GM18909 (cell line): ENCODE data around the gene NGEF.
"Not testable (repeated sequence)": the region's sequence is repeated elsewhere in the genome, so short reads cannot be mapped to it uniquely, and the experiment has no call there.

Experiments
- ATAC-seq: cut with Tn5 transposase; IDR thresholded peaks from one replicate; pipeline ENCODE4 v1.9.1; 2021; ENCODE audit warnings: mild to moderate bottlenecking; ENCODE audit not compliant: unreplicated experiment, poor library complexity

Gene NGEF

GRCh38 chr2:232859385-232859916 is 153.6 kb downstream of the NGEF start:
- no peak for ATAC-seq

- ATAC-seq: no peak
Measured at GRCh38 chr2:232857158-232857563, 155.9 kb downstream of the NGEF start.

GRCh38 chr2:232854082-232854481 is 159.0 kb downstream of the NGEF start:
- no peak for ATAC-seq

GRCh38 chr2:232852676-232853075 is 160.4 kb downstream of the NGEF start:
- ATAC-seq: no peak

- ATAC-seq: not testable (repeated sequence)
Measured at GRCh38 chr2:232852081-232852480, 161.0 kb downstream of the NGEF start.

GRCh38 chr2:232850039-232850438 is 163.0 kb downstream of the NGEF start:
- ATAC-seq: no peak

- ATAC-seq: no peak
Measured at GRCh38 chr2:232846055-232846454, 167.0 kb downstream of the NGEF start.

GRCh38 chr2:232843834-232844233 is 169.2 kb downstream of the NGEF start:
- no peak for ATAC-seq

- no peak for ATAC-seq
Measured at GRCh38 chr2:232842689-232843088, 170.4 kb downstream of the NGEF start.

GRCh38 chr2:232839411-232840079 is 173.5 kb downstream of the NGEF start:
- ATAC-seq: no peak

GRCh38 chr2:232838406-232838874 is 174.6 kb downstream of the NGEF start:
- peak; percentile 82 for ATAC-seq

GRCh38 chr2:232836934-232837333 is 176.1 kb downstream of the NGEF start:
- ATAC-seq: no peak

GRCh38 chr2:232835687-232836208 is 177.3 kb downstream of the NGEF start:
- ATAC-seq: no peak

- ATAC-seq: no peak
Measured at GRCh38 chr2:232833830-232834229, 179.2 kb downstream of the NGEF start.

GRCh38 chr2:232831496-232831895 is 181.6 kb downstream of the NGEF start:
- ATAC-seq: no peak

GRCh38 chr2:232829988-232830387 is 183.1 kb downstream of the NGEF start:
- ATAC-seq: no peak
